Thymus (tissue), 11 donors: ENCODE data around the gene UGT1A10. TPM values are rescaled to one million over a fixed set of nuclear protein-coding genes. Genes with fewer than 3 reads are reported as not detected.
"Not testable (repeated sequence)": the region's sequence is repeated elsewhere in the genome, so short reads cannot be mapped to it uniquely, and the experiment has no call there.

Experiments used
- DNase-seq, 9 donors: peaks; one replicate each; pipeline ENCODE4 v3.0.0-alpha.2; 2013; ENCODE audit warnings: low spot score in 9 of 9, low read depth in 6 of 9, missing footprints in 1 of 9
- H3K27ac ChIP-seq, 2 donors: one replicate each; pipeline ENCODE4 v1.5.1; 2013; ENCODE audit warnings: control low read depth in 1 of 2, low read depth in 1 of 2, low read length in 1 of 2, mild to moderate bottlenecking in 1 of 2, moderate library complexity in 1 of 2
- H3K27me3 ChIP-seq, 2 donors: one replicate each; pipeline ENCODE4 v1.5.1; 2013; ENCODE audit warnings: low read length in 1 of 2; ENCODE audit not compliant: control insufficient read depth in 2 of 2, insufficient read depth in 1 of 2
- H3K36me3 ChIP-seq, 2 donors: one replicate each; pipeline ENCODE4 v1.5.1; 2013; ENCODE audit warnings: low read length in 1 of 2, mild to moderate bottlenecking in 1 of 2, moderate library complexity in 1 of 2; ENCODE audit not compliant: control insufficient read depth in 2 of 2, insufficient read depth in 2 of 2
- H3K4me1 ChIP-seq, 2 donors: one replicate each; pipeline ENCODE4 v1.5.1; 2013; ENCODE audit warnings: low read length in 2 of 2; ENCODE audit not compliant: control insufficient read depth in 2 of 2, insufficient read depth in 2 of 2
- H3K4me3 ChIP-seq, 2 donors: one replicate each; pipeline ENCODE4 v1.5.1; 2013; ENCODE audit warnings: low read length in 2 of 2, control low read depth in 1 of 2, mild to moderate bottlenecking in 1 of 2
- H3K9me3 ChIP-seq, 2 donors: one replicate each; pipeline ENCODE4 v1.5.1; 2013; ENCODE audit warnings: low read length in 1 of 2, mild to moderate bottlenecking in 1 of 2; ENCODE audit not compliant: control insufficient read depth in 2 of 2, insufficient read depth in 1 of 2
- WGBS: extraction: QIAGEN DNeasy Blood & Tissue Kit; methylation state at CpG from one replicate; pipeline ENCODE4 v1.1.7; 2013; 5-methylcytosine and 5-hydroxymethylcytosine counted together
- polyA plus RNA-seq: library from polyadenylated mRNA; stranded (reverse); fragments of 200-250 nt; gene quantifications from one replicate; pipeline ENCODE4 v1.2.3, GENCODE V29; 2013
- total RNA-seq: library from RNA; stranded (reverse); fragments of 120-200 nt; gene quantifications from one replicate; pipeline ENCODE4 v1.2.4, GENCODE V29; 2013
- donor health status: healthy.

The UGT1A10 gene
- total and polyA plus RNA-seq, 2 donors = 0.09 to 0.39 TPM

DNA sequence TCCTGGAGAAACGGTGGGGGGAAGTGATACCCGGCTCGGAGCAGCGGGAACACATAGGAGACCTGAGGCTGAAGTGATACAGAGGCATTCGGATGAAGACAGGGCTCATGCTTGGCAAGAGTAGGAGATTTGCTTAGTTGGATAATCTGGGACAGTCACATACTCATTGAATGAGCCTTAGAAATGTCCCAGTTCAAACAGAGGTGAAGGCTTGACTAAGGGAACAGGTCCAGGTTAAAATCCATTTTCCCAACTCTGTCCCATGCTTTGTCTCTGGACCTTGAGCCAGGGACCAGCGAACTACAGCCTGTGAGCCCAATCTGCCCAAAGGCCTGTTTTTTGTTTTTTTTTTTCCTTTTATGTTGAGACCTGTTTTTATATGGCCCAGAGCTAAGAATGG is 57.7 kb downstream of the UGT1A10 start:
- no peaks in the 10 kb centered on the region for H3K4me1 ChIP-seq
- no peaks in the 10 kb centered on the region for H3K36me3 ChIP-seq
- no peak for DNase-seq
- 85% methylated on average over 6 of the region's 6 CpGs for WGBS
- H3K27ac ChIP-seq = no peak overlapping the region
- H3K4me3 ChIP-seq = no peak overlapping the region
- H3K27me3 ChIP-seq = no peaks in the 10 kb centered on the region
- H3K9me3 ChIP-seq = no peaks in the 10 kb centered on the region

DNA sequence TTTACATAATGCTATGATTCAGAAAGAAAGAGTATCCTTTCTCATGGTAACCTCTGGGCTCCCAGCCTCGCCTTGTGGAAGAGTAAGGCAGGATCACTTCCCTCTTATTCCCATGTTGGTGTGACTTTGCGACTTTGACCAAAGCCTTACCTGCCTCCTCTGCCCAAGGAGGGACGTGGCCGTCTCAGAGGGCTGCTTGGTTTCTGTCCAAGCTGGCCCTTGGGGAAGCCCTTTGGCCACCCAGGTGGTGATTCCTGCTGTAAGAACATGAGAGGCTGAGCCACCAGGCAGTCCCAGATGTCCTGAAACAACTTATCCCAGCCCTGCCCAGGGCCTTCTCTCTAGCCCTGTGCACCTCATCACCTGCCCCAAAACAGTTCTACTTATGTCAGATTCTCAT is 62.5 kb downstream of the UGT1A10 start:
- Histone ChIP-seq H3K4me3 (no peak overlapping the region), H3K9me3 (no peaks in the 10 kb centered on the region), H3K27me3 (no peaks in the 10 kb centered on the region), H3K36me3 (no peaks in the 10 kb centered on the region), H3K4me1 (no peaks in the 10 kb centered on the region), H3K27ac (no peak overlapping the region)
- WGBS = 98% methylated on average over 4 of the region's 4 CpGs
- no peak for DNase-seq

DNA sequence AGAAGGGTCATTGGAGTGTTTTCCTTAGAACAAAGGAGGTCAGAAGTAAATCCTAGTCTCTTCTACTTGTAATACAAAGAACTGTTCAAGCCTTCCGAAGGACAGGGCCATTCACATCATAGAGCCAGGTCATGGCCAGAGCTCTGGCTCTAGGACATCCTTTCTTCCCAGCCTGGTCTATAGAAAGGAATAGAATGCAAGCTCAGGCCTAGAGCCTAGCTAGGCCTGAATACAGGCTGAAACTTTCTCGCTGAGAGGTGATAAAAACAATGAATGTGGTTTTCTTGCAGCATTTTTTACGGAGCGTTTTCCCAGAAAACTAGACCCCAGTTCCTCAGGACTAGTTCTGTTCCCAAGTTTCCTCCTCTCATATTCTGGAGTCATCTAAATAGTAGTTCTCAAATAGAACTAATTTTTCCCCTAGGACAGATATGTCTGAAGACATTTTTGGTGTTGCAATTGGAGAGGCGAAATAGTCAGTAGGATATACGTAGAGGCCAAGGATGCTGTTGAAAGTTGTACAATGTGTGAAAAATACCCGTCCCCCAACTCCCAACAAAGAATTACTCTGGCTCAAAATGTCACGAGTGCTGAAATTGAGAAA is 63.3 kb downstream of the UGT1A10 start:
- WGBS = 98% methylated on average over 8 of the region's 8 CpGs
- no peaks in the 10 kb centered on the region for H3K36me3 ChIP-seq
- H3K4me3 ChIP-seq = no peak overlapping the region
- H3K27ac ChIP-seq = no peak overlapping the region
- no peaks in the 10 kb centered on the region for H3K9me3 ChIP-seq
- H3K4me1 ChIP-seq = no peaks in the 10 kb centered on the region
- no peaks in the 10 kb centered on the region for H3K27me3 ChIP-seq
- no peak for DNase-seq

DNA sequence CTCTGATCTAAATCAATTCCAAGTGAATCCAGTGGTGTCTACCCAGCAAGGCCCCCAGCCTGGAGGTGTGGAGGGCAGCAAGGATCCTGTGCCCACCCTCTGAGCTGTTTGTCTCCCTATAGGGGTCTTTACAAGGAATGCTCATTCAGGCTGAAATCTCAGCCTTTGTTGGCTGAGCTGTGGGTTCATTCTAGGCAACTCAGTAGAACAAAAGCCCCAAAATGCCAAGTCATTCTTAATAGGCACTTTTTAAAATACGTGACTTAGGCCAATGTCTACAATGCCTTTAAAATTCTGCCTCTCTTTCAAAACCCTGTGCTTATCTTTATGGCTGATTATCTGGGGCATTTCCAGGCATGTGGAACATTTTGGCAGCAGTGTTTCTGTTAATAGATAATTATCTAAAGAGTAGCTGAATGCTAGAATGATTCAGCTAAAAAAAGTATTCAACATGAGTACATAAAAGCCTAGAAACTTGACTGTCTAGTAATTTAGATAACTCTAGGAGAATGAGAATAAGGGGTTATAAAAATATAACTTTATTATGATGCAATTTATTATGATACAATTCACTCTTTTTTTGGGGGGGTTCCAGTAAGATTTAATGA is 63.9 kb downstream of the UGT1A10 start:
- Histone ChIP-seq H3K9me3 (no peaks in the 10 kb centered on the region), H3K4me3 (no peak overlapping the region), H3K27me3 (no peaks in the 10 kb centered on the region), H3K27ac (no peak overlapping the region), H3K36me3 (no peaks in the 10 kb centered on the region), H3K4me1 (no peaks in the 10 kb centered on the region)
- DNase-seq = no peak
- 46% methylated on average over 1 of the region's 1 CpG for WGBS

DNA sequence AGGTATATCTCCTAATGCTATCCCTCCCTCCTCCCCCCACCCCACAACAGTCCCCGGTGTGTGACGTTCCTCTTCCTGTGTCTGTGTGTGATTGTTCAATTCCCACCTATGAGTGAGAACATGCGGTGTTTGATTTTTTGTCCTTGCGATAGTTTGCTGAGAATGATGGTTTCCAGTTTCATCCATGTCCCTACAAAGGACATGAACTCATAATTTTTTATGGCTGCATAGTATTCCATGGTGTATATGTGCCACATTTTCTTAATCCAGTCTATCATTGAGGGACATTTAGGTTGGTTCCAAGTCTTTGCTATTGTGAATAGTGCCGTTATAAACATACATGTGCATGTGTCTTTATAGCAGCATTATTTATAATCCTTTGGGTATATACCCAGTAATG is 64.6 kb downstream of the UGT1A10 start:
- H3K27ac ChIP-seq, H3K4me1 ChIP-seq, H3K4me3 ChIP-seq, H3K27me3 ChIP-seq, H3K36me3 ChIP-seq, DNase-seq, H3K9me3 ChIP-seq: not testable (repeated sequence)
- WGBS = 97% methylated on average over 5 of the region's 5 CpGs

DNA sequence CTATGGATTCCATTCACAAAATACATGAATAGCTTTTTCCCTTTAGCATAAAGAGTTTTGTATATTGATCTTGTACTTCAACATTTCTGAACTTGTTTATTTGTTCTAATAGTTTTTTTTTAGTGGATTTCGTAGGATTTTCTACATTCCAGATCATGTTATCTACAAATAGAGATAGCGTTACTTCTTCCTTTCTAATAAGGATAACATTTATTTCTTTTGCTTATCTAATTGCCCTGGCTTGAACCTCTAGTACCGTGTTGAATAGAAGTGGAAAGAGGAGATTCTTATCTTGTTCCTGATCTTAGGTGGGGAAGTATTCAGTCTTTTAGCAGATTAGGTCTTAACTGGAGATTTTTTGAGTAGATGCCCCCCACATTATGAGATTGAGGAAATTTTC is 66.0 kb downstream of the UGT1A10 start:
- no peak for DNase-seq
- no peaks in the 10 kb centered on the region for H3K9me3 ChIP-seq
- H3K4me3 ChIP-seq = no peak overlapping the region
- H3K36me3 ChIP-seq = no peaks in the 10 kb centered on the region
- no peak overlapping the region for H3K27ac ChIP-seq
- no peaks in the 10 kb centered on the region for H3K27me3 ChIP-seq
- WGBS = 77% methylated on average over 3 of the region's 3 CpGs
- no peaks in the 10 kb centered on the region for H3K4me1 ChIP-seq

DNA sequence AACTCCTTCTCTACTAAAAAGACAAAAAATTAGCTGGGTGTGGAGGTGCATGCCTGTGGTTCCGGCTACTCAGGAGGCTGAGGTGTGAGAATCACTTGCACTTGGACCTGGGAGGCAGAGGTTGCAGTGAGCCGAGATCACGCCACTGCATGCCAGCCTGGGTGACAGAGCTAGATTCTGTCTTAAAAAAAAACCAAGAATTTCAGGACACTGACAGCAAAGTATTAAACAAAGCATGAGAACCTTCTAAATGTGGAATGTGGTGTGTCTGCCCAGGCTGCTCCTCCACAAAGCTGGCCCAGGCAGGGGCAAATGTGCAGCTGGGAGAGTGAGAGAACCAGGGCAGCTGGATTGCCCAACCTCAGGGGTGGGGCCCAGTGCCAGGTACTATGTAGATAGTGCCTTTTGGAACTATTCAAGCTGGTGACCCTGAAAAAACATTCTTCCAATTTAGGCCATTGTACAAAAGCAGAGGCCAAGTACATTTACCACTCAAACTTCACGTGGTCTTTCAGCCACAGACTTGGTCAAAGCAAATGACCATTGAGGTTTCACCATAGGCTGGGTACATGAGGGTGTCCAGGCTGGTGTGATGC is 69.8 kb downstream of the UGT1A10 start:
- Histone ChIP-seq H3K27me3 (no peaks in the 10 kb centered on the region), H3K4me3 (no peak overlapping the region), H3K27ac (no peak overlapping the region), H3K9me3 (no peaks in the 10 kb centered on the region), H3K36me3 (no peaks in the 10 kb centered on the region), H3K4me1 (peaks cover 0 to under 1% of the 10 kb centered on the region in 2 donors)
- WGBS = 71% methylated on average over 4 of the region's 4 CpGs
- no peak for DNase-seq

DNA sequence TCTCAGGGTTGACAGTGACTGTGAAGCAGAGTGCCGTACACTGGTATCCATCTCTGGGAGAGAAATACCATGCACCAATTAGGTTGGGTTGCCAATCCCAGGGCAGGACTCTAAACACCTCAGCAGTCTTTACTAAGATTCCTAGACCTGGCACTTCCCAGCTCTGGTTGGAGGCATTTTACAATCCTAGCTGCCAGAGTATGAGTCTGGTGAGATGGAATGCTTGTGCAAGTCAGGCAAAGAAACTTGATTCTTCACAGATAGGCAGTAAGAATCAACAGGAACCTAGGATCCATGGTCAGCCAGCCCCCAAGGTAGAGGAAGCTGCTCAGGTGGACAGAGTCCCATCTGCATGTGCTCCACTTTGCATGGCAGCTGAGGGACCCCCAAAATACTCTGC is 70.5 kb downstream of the UGT1A10 start:
- WGBS = 0% methylated on average over 1 of the region's 1 CpG
- Histone ChIP-seq H3K27ac (no peak overlapping the region), H3K9me3 (no peaks in the 10 kb centered on the region)

DNA sequence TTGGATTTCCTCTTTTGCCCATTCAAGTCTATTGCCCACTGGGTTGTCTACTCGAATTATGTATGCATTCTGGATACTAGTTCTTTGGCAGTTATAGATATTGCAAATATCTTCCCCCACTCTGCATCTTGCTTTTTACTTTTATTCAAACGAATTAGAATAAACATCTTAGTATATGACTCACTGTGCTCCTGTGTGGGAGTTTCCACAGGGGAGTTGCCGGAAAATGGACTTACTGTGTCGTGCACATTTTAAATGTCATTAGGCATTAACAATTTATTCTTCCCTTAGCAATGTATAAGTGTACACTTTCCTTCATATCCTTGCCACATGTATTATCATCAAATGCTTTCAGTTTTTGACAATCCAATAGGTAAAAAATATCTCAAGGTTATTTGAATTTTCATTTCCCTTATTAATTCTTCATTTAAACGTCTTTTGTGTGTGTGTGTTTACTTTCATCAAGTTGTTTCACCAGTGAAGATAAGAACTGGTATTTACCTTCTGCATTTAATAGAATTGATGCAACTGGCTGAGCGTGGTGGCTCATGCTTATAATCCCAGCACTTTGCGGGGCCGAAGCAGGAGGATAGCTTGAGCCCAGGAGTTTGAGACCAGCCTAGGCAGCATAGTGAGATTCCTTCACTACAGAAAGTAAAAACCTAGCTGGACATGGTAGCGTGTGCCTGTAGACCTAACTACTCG is 71.8 kb downstream of the UGT1A10 start:
- no peak for DNase-seq
- H3K4me1 ChIP-seq = peaks cover 0 to 18% of the 10 kb centered on the region in 2 donors
- H3K36me3 ChIP-seq = no peaks in the 10 kb centered on the region
- WGBS = 94% methylated on average over 10 of the region's 10 CpGs
- no peaks in the 10 kb centered on the region for H3K27me3 ChIP-seq
- no peaks in the 10 kb centered on the region for H3K9me3 ChIP-seq
- H3K4me3 ChIP-seq = no peak overlapping the region
- H3K27ac ChIP-seq = no peak overlapping the region

More for the DNA sequence above, 70.5 kb downstream of the UGT1A10 start:
- no peaks in the 10 kb centered on the region for H3K27me3 ChIP-seq
- H3K36me3 ChIP-seq = no peaks in the 10 kb centered on the region
- no peak overlapping the region for H3K4me3 ChIP-seq
- DNase-seq = no peak
- H3K4me1 ChIP-seq = peaks cover 0 to 8% of the 10 kb centered on the region in 2 donors
